Transverse colon (tissue), 4 donors: ENCODE measurements around the gene SLC35A2.

ENCODE experiments used
- EP300 ChIP-seq: sonication (generic); formaldehyde crosslinking; IDR thresholded peaks from one replicate; pipeline ENCODE4 v1.6.1; 2017; ENCODE audit warnings: antibody characterized with exemption, low read depth
- POLR2A ChIP-seq: fragments of 450-650 bp; IDR thresholded peaks from one replicate; pipeline ENCODE4 v1.6.1; 2016; ENCODE audit warnings: antibody characterized with exemption, mild to moderate bottlenecking, moderate library complexity
- POLR2AphosphoS5 ChIP-seq, 3 donors: sonication (generic); formaldehyde crosslinking; IDR thresholded peaks; one replicate each; pipeline ENCODE4 v1.6.1; 2016; ENCODE audit warnings: antibody characterized with exemption in 3 of 3
- TF ChIP-seq, protein P1 (sequence below), 5 experiments: fragments of 200-600 bp in 3 of 5; fragments of 450-650 bp in 2 of 5; sonication (generic) in 3 of 5; IDR thresholded peaks; 1 replicate in 2 of 5; 2 replicates in 3 of 5; pipeline ENCODE4 v1.5.1; 2016 to 2017; ENCODE audit warnings: antibody characterized with exemption in 5 of 5, inconsistent platforms in 3 of 5, mild to moderate bottlenecking in 2 of 5, moderate library complexity in 1 of 5

DNA sequence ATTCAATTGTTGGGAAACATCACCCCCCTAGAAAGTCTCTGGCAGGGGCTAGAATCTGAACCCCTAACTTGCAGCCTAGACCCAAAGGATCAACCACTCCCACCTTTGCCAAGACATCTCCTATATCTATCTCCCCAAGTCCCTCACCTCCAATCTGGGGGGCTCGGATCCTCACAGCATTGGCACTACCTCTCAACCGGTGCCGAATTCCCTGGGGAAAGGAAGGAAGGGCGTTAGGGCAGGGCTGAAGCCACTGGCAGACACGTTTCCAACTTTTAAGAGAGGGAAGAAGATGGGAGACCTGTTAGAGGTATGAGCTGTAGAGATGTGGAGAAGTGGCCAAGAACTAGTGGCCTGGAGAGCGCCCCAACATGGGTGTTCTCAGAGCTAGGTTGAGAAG is 16.6 kb downstream of the SLC35A2 start:
- TF ChIP-seq, protein P1, sequence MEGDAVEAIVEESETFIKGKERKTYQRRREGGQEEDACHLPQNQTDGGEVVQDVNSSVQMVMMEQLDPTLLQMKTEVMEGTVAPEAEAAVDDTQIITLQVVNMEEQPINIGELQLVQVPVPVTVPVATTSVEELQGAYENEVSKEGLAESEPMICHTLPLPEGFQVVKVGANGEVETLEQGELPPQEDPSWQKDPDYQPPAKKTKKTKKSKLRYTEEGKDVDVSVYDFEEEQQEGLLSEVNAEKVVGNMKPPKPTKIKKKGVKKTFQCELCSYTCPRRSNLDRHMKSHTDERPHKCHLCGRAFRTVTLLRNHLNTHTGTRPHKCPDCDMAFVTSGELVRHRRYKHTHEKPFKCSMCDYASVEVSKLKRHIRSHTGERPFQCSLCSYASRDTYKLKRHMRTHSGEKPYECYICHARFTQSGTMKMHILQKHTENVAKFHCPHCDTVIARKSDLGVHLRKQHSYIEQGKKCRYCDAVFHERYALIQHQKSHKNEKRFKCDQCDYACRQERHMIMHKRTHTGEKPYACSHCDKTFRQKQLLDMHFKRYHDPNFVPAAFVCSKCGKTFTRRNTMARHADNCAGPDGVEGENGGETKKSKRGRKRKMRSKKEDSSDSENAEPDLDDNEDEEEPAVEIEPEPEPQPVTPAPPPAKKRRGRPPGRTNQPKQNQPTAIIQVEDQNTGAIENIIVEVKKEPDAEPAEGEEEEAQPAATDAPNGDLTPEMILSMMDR (IDR thresholded peaks at IDR 0.05), result no peak
- TF ChIP-seq POLR2A, result no peak
- no peak for TF ChIP-seq POLR2AphosphoS5 (IDR thresholded peaks at IDR 0.05)
- TF ChIP-seq EP300, result no peak
